Umbilical cord (tissue), 2 donors: ENCODE results near the gene DLGAP4. TPM values are rescaled to one million over a fixed set of nuclear protein-coding genes. Genes with fewer than 3 reads are reported as not detected.

Experiments used
- DNase-seq: peaks from one replicate; pipeline ENCODE4 v3.0.0-alpha.2; 2015; ENCODE audit warnings: low spot score
- total RNA-seq: library from RNA; depleted of rRNA; stranded (reverse); fragments of >200 nt; gene quantifications from one replicate; pipeline ENCODE4 v1.2.3, GENCODE V29; 2014; ENCODE audit warnings: low replicate concordance; ENCODE audit not compliant: insufficient read depth

DLGAP4 gene
- total RNA-seq, 1 donor from 2014 or later, result 12.5 TPM

DNA sequence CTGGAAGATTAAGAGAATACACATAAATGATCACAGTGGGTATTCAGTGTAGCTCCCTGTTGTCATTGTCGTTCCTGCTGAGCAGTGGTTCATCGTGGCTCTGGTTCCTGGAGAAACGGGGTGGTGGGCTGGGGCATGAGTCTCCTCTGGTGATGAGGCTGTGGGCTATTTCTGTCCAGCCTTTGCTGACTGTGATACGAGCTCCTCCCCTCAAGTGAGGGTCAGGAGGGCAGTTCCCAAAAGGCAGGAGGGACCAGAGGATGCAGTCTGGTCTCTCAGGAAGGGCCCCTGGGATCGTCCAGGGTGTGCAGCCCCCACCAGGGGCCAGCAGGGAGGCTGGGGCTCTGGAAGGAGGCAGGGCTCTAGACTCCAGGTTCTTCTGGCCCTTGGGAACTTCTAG lies 31.1 kb upstream of the DLGAP4 start:
- DNase-seq, result no peak

- DNase-seq, result no peak
Measured at GRCh38 chr20:36275441-36276189, 30.5 kb upstream of the DLGAP4 start.

GRCh38 chr20:36277546-36277945 lies 28.6 kb upstream of the DLGAP4 start:
- no peak for DNase-seq

DNA sequence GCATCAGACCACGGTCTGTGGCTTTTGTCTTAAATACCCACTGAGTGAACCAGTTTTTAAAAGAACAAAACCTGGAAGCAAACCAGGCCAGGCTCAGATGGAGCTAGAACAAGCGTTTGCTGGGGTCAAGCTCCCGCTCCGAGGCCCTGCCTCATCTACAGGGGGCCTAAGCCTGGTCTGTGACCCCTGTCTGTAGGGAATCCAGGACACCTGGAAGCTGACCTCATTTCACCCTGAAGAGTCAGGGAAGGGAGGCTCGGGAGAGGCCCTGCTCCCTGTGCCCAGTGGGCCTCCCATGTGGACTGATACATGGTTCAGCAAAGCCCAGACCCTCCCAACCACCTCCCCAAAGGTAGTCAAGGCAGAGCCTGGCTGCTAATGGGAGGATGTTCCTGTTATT lies 26.8 kb upstream of the DLGAP4 start:
- no peak for DNase-seq

GRCh38 chr20:36279776-36280175 lies 26.4 kb upstream of the DLGAP4 start:
- no peak for DNase-seq

- DNase-seq, result no peak
Measured at GRCh38 chr20:36281785-36282380, 24.3 kb upstream of the DLGAP4 start.

- no peak for DNase-seq
Measured at GRCh38 chr20:36284751-36285150, 21.4 kb upstream of the DLGAP4 start.

DNA sequence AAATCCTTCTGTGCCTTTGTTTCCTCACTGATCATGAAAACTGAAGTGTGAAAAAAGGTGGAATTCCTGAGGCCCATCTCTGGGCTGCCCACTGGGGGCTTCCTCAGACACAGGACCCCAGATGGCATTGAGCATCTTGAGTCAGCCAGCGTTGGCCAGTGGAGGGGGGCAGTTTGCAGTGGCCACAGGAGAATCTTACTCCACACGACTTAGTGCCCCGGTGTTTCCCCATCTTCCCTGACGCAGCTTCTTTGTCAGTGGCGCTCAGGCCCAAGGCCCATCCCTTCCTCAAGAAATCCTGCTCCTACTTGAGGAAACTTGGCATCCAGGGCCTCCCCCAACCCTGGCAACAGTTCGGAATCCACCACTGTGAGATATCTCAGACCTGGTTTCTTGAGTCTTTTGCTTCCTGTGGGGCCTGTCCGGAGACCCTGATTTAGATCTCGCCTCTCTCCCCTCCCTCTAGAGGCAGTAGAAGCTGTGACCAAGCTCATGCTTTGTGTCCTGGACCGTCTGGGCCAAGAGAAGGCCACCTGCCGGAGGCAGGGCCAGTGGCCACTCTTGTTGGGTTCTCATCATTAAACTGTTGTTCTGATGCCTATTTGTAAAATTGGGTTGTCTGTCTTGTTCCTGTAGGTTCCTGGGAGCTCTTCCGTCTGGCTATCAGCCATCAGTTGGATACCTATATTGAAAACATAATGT lies 20.2 kb upstream of the DLGAP4 start:
- no peak for DNase-seq

DNA sequence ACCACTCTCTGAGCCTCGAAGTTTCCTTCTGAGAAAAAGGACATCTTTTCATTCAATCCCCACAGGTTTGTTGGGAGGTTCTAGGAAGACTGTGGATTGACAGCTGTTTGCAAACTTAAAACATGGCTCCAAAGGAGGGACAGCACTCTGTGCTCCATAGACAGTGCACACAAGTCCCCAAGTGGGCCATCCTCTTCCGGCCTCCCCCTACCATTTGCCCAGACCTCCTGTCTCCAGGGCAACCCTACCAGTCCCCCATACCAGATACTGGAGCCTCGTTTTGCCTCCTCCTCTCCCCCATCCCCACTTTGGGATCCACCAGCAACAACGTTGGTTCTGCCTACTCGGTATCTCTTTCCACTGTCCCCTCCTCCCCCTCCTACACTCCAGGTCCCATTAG lies 8.5 kb upstream of the DLGAP4 start:
- no peak for DNase-seq

- DNase-seq, result no peak
Measured at GRCh38 chr20:36298061-36298460, 8.1 kb upstream of the DLGAP4 start.

DNA sequence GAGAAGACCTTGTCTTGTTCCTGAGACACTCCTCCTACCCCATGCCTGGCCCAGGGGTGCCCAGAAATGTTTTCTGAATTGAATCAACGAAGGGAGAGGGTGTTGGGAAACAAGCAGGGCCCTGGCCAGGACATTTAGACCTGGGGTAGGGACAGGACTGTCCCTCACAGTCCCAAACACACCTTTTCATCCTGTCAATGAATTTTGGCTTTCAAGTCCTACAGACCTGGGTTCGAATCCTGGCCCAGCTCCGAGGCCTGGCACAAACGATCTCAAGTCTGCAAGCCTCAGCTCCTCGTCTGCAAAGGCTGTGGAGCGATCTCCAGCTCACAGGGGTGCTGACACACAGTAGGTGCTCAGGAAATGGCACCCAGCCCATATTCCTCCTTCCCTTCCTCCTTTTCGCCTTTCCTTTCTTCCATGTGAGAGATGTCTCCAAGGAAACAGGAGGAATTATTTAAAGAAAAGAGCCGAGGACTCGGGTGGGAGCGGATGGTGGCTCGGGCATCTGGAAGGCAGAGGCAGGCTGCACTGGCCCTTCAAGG lies 7.3 kb upstream of the DLGAP4 start:
- DNase-seq, result no peak

GRCh38 chr20:36299459-36299858 lies 6.7 kb upstream of the DLGAP4 start:
- no peak for DNase-seq

DNA sequence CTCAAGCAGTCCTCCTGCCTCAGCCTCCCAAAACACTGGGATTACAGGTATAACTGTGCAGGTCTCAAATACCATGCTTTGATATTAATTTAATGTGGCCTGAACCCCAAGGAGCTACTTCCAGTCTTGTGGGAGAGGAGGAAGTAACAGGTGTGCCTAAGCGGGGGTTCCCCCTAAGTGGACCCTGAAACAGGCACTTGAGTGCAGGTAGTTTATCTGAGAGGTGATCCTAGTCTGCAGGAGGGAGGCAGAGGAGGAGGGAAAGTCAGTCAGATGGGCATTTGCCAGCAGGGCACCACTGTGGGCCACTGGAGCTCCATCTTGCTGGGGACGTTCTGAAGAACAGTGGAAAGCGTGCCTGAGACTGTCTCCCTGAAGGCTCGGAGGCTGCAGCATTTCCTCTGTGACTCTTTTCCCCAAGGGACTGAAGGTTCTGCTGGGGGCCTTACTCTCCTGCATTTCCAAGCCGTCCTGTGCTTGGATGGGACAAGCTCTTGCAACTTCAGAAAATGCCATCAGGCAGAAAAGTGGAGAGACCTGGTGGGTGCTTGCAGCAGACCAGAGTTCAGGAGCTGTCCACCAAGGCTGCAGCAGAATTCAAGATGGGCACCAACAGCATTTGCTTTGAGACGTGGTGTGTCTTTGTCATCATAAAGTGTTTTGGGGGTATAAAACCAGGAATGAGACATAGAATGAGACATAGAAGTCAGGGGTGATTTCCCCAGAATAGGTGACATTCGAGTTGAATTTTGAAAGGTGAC lies 4.6 kb upstream of the DLGAP4 start:
- DNase-seq, result no peak

GRCh38 chr20:36303020-36303595 lies 3.0 kb upstream of the DLGAP4 start:
- no peak for DNase-seq

- DNase-seq, result no peak
Measured at GRCh38 chr20:36303831-36304230, 2.3 kb upstream of the DLGAP4 start.

DNA sequence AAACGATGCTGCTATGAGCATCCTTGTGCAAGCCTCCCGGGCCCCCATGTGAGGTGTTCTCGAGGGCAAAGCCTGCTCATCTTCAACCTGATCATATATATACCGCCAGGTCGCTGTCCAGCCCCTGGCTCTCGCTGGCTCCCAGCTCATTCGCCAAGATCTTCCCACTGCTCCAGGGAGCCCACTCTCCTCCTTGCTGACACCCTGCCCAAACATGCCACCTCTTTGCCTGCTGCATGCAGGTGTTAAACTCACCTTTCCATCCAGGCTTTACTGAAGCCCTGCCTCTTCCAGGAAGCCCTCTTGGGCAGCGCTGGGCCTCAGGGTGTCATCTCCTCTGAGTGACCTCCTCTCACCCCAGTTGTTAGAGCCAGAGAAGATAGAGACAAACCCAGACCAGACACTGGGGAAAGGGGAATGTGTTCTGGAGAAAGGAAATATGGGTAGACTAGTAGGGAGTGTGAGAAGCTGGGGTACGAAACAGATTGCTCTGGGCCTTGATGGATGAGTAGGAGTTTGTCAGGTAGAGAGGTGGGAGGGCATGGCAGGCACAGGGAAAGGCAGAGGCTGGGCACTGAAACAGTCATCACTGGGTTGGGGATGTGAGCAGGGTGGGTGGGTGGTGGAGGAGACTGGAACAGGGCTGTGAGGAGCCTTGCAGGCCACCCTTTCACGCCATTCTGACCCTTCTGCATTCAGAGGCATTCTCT lies 1.2 kb upstream of the DLGAP4 start:
- no peak for DNase-seq

- no peak for DNase-seq
Measured at GRCh38 chr20:36306553-36307411, 643 bp downstream of the DLGAP4 start.

DNA sequence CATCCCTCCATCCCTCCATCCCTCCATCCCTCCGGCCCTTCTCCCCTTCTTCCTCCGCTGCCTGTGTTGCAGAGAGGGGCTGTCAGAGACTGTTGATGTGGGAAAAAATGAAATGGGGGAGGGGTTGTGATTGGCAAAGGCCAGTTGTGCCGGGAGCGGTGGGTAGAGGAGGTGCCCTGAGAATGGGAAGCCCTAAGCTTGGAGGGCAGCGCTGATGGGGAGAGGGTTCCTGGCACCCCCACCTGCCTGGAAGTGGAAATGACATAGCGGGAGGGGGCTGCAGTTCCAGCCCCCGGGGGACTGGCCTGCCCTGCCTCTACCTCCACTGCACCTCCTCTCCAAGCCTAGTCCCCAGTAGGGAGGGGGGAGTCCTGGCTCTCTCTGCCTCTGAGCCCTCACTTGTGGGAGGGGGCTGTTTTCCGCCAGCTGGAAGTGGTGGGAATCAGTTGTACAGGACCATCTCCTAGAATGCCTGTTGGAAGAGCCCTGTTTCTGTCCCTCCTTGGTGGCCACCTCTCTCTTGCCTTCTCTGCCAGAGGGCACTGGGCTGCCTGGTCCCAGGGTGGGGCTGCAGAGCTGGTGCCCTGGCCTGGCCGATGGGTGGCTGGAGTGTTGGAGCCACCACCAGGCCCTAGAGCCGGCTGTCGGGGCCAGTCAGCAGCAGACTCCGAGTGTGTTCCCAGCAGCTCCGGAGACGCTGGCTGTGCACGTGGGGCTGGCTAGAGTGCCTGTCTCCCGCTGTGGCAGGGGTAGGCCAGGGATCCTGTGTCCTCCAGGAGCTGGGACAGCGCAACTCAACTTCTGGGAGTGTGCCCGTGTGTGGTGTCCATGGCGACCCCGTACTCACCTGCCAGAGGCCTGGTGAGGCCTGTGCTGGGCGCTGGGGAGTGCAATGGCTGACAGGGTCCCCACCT lies 1.5 kb downstream of the DLGAP4 start:
- no peak for DNase-seq

GRCh38 chr20:36308353-36308752 lies 2.2 kb downstream of the DLGAP4 start:
- DNase-seq, result no peak
